Muscle layer of colon (tissue), 2 donors: Measurements from ENCODE around the gene OGFR.

ENCODE experiments used
- H3K27ac ChIP-seq: one replicate; pipeline ENCODE4 v1.7.0; 2013; ENCODE audit warnings: low read depth, mild to moderate bottlenecking, low read length, moderate library complexity
- H3K27me3 ChIP-seq, 2 donors: one replicate each; pipeline ENCODE4 v1.7.0; 2013; ENCODE audit warnings: low read length in 2 of 2, mild to moderate bottlenecking in 2 of 2; ENCODE audit not compliant: insufficient read depth in 2 of 2, control insufficient read depth in 1 of 2
- H3K36me3 ChIP-seq: one replicate; pipeline ENCODE4 v1.7.0; 2013; ENCODE audit warnings: mild to moderate bottlenecking, low read length; ENCODE audit not compliant: insufficient read depth
- H3K4me1 ChIP-seq: one replicate; pipeline ENCODE4 v1.7.0; 2013; ENCODE audit warnings: mild to moderate bottlenecking, low read length; ENCODE audit not compliant: insufficient read depth
- H3K4me3 ChIP-seq, 2 donors: one replicate each; pipeline ENCODE4 v1.7.0; 2013; ENCODE audit warnings: low read length in 2 of 2, low read depth in 1 of 2, mild to moderate bottlenecking in 1 of 2, moderate library complexity in 1 of 2
- H3K9ac ChIP-seq: one replicate; pipeline ENCODE4 v1.7.0; 2013; ENCODE audit warnings: low read length
- H3K9me3 ChIP-seq: one replicate; pipeline ENCODE4 v1.7.0; 2013; ENCODE audit warnings: mild to moderate bottlenecking, low read length
- donor health status: abdominal sarcoma.
- donor health status: Adenocarcinoma of cecum.

OGFR gene

DNA sequence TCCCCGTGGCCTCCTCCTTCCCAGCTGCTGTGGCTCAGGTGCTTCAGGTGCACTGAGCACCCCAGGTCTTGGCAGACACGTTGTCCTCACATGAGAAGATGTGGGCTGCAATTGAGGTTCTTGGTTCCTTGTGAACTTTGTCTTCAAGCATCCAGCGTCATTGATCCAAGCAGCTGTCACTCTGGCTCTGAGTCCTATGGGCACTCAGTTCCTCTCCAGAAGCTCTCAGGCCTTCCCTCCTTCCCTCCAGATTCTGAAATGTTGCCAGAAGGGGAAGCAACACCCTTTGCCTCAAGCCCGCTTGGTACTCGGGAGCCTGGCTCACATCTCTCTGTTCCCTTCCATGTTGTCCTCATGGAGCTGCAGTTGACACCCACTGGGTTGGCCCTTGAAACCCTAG is 16.8 kb upstream of the OGFR start:
- Histone ChIP-seq H3K27ac (no peak overlapping the region), H3K4me3 (no peak overlapping the region), H3K4me1 (peaks cover 7% of the 10 kb centered on the region), H3K36me3 (no peaks in the 10 kb centered on the region), H3K9me3 (no peaks in the 10 kb centered on the region), H3K27me3 (no peaks in the 10 kb centered on the region), H3K9ac (no peak overlapping the region)

DNA sequence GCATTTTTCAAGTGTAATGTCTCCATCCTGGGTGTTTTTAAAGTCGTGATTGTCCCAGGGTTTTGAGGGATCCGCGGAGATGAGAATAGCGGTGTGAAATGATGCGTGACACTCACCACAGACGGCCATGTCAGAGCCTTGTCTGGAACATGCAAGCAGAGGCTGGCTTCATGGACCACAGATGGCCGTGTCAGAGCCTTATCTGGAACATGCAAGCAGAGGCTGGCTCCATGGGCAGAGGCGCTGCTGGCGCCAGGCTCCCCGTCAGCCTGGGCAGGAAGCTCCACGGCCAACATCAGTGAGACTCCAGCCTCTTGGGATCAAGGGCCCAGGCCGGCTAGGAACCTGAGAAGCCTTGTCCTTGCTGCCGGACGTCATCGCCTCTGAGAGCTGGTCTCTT is 16.0 kb upstream of the OGFR start:
- H3K27ac ChIP-seq: no peak overlapping the region
- H3K4me1 ChIP-seq: peaks cover 3% of the 10 kb centered on the region
- no peaks in the 10 kb centered on the region for H3K27me3 ChIP-seq
- no peaks in the 10 kb centered on the region for H3K9me3 ChIP-seq
- H3K9ac ChIP-seq: no peak overlapping the region
- H3K4me3 ChIP-seq: no peak overlapping the region
- no peaks in the 10 kb centered on the region for H3K36me3 ChIP-seq

GRCh38 chr20:62790075-62790474 is 14.6 kb upstream of the OGFR start:
- Histone ChIP-seq H3K4me3 (no peak overlapping the region), H3K27me3 (no peaks in the 10 kb centered on the region), H3K9ac (no peak overlapping the region), H3K9me3 (no peaks in the 10 kb centered on the region), H3K27ac (no peak overlapping the region), H3K4me1 (peaks cover 7% of the 10 kb centered on the region), H3K36me3 (no peaks in the 10 kb centered on the region)

- Histone ChIP-seq H3K27ac (no peak overlapping the region), H3K36me3 (no peaks in the 10 kb centered on the region), H3K9me3 (no peaks in the 10 kb centered on the region), H3K27me3 (no peaks in the 10 kb centered on the region), H3K9ac (no peak overlapping the region), H3K4me3 (no peak overlapping the region), H3K4me1 (peaks cover 7% of the 10 kb centered on the region)
Observed at GRCh38 chr20:62791301-62792181, 13.1 kb upstream of the OGFR start.

DNA sequence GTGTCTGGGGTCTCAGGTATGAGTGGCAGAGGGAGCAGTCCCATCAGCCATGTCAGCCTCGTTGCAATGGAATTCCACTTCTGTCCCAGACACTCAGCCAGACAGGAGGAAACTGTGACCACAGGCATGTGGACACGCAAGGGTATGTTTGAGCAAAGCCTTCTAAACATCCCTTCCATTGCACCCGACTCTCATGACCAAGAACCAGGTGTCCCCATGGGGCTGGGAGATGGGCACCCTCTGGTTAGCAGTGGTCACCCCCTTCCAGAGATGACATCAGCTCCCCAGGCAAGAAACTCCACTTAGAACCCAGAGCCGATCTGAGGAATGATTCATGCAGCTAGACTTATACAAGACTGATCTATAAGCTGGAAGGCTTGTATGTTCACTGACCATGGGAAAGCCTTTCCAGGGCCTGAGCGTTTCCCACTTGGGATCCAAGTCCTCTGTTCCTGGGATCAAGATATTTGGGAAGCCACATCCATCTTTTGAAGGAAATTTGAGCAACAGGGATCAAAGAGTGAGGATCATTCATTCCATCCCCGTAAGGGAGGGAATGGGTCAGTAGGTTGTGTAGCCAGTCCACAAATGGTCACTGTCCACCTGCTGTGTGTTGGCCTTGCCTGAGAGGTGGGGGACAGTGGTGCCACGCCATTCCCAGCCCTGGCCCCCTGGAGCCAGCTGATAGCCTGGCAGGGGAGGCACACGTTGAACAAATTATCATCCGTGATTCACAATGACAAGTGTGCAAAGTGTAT is 12.3 kb upstream of the OGFR start:
- H3K27me3 ChIP-seq: no peaks in the 10 kb centered on the region
- H3K27ac ChIP-seq: no peak overlapping the region
- H3K9ac ChIP-seq: no peak overlapping the region
- peaks cover 11% of the 10 kb centered on the region for H3K4me1 ChIP-seq
- no peaks in the 10 kb centered on the region for H3K9me3 ChIP-seq
- no peak overlapping the region for H3K4me3 ChIP-seq
- no peaks in the 10 kb centered on the region for H3K36me3 ChIP-seq

- peaks cover 2% of the 10 kb centered on the region for H3K36me3 ChIP-seq
- no peaks in the 10 kb centered on the region for H3K9me3 ChIP-seq
- peak overlapping the region; percentile 38 for H3K9ac ChIP-seq
- peak overlapping the region in 1 of 2 donors; percentile 52 for H3K4me3 ChIP-seq
- H3K4me1 ChIP-seq: peaks cover 16% of the 10 kb centered on the region
- H3K27ac ChIP-seq: peak overlapping the region; percentile 98
- no peaks in the 10 kb centered on the region for H3K27me3 ChIP-seq
Observed at GRCh38 chr20:62792940-62793756, 11.5 kb upstream of the OGFR start.

- Histone ChIP-seq H3K9me3 (no peaks in the 10 kb centered on the region), H3K27ac (peak overlapping the region; percentile 98), H3K4me3 (peak overlapping the region in 1 of 2 donors; percentile 52), H3K36me3 (peaks cover 7% of the 10 kb centered on the region), H3K4me1 (peaks cover 16% of the 10 kb centered on the region), H3K9ac (peak overlapping the region; percentile 38), H3K27me3 (no peaks in the 10 kb centered on the region)
Observed at GRCh38 chr20:62793757-62794006, 11.0 kb upstream of the OGFR start.

GRCh38 chr20:62794007-62794724 is 10.5 kb upstream of the OGFR start:
- Histone ChIP-seq H3K4me1 (peaks cover 16% of the 10 kb centered on the region), H3K9ac (peak overlapping the region; percentile 38)

DNA sequence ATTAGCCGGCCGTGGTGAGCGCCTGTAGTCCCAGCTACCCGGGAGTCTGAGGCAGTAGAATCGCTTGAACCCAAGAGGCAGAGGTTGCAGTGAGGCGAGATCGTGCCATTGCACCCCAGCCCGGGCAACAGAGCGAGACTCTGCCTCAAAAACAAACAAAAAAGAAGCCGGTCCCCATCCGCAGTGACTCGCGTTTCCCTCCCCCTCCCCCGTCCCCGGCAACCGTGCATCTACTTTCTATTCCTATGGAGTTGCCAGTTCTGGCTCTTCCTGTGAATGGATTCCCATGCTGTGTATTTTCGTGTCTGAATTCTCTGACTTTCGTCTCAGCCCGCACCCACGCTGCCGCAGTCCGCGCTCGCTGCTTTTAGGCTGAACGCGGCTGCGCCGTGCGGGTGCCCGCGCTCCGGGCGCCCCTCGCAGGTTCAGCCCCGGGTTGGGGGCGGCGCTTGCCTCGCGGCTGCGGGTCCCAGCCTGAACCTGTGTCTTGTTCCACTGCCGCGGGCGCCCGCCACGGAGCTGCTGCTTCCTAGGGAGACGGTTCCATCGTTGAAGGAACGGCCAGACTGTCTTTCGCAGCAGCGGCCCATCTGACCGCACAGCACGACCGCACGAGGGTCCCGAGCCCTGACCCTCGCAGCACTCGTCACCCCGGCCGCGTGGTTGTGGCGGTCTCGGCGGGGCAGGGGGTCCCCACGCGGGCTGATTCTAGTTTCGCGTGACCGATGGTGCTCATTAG is 9.4 kb upstream of the OGFR start:
- peak overlapping the region; percentile 68 to 80 for H3K4me3 ChIP-seq
- H3K27ac ChIP-seq: peak overlapping the region; percentile 92
- H3K4me1 ChIP-seq: peaks cover 16% of the 10 kb centered on the region
- H3K9ac ChIP-seq: peak overlapping the region; percentile 29
- peaks cover 22% of the 10 kb centered on the region for H3K36me3 ChIP-seq
- H3K9me3 ChIP-seq: no peaks in the 10 kb centered on the region
- no peaks in the 10 kb centered on the region for H3K27me3 ChIP-seq

More at GRCh38 chr20:62794007-62794724, 10.5 kb upstream of the OGFR start:
- peak overlapping the region in 1 of 2 donors; percentile 68 for H3K4me3 ChIP-seq
- peak overlapping the region; percentile 98 for H3K27ac ChIP-seq
- no peaks in the 10 kb centered on the region for H3K9me3 ChIP-seq
- peaks cover 12% of the 10 kb centered on the region for H3K36me3 ChIP-seq
- no peaks in the 10 kb centered on the region for H3K27me3 ChIP-seq

DNA sequence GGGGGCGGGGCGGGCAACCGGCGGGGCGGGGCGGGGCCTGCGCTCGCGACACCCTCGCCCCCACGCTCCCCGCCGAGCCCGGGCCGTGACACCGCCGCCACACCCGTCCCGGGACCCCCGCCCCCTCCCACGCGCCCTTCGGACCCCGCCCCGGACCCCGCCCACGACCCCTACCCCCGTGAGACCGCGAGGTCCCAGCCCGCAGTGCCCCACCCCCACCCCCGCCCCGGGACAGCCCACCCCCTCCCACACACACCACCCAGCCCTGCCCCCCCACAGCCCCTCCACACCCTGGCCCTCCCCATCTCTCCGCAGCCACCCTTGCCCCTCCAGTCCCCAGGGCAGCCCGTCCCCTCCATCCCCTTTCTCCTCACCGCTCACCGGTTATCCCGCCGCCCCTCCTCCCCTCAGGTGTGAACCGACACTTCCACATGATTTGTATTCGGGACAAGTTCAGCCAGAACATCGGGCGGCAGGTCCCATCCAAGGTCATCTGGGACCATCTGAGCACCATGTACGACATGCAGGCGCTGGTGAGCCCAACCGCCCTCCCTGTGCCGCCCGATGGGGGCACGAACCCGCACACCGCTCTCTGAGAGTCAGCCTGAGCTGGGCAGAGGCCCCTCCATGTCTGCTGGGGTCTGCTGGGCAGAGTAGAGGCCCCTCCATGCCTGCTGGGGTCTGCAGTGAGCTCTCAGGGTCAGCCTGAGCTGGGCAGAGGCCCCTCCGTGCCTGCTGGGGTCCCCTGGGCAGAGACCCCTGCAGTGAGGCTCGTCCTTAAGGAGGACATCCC is 7.7 kb upstream of the OGFR start:
- Histone ChIP-seq H3K9ac (peak overlapping the region; percentile 34), H3K4me1 (peaks cover 23% of the 10 kb centered on the region), H3K36me3 (peaks cover 34% of the 10 kb centered on the region), H3K9me3 (no peaks in the 10 kb centered on the region), H3K4me3 (peak overlapping the region; percentile 39 to 52), H3K27me3 (no peaks in the 10 kb centered on the region), H3K27ac (peak overlapping the region; percentile 78)
